Calu3 (cell line): ENCODE measurements around the gene ZNF524. TPM values are rescaled to one million over a fixed set of nuclear protein-coding genes. Genes with fewer than 3 reads are reported as not detected.

ENCODE experiments used
- BruUV-seq: library from RNA; stranded (reverse); fragments of 400-500 nt; replicated peaks from 2 replicates; lab custom pipeline; 2021; lab: Mats Ljungman, UMichigan
- CTCF ChIA-PET: fragments of 300-600 bp; sonication (Branson Sonifier 250); formaldehyde crosslinking; loops from one replicate; lab custom pipeline; 2022; ENCODE audit warnings: antibody characterized with exemption; lab: Charles Lee
- DNase-seq: peaks from one replicate; pipeline ENCODE4 v3.0.0; 2022
- H3K27ac Mint-ChIP-seq: one replicate; pipeline ENCODE4 v1.8.0; 2022; ENCODE audit warnings: mixed read lengths; ENCODE audit not compliant: unreplicated experiment
- H3K27me3 Mint-ChIP-seq: one replicate; pipeline ENCODE4 v1.8.0; 2022; ENCODE audit warnings: mixed read lengths; ENCODE audit not compliant: unreplicated experiment
- H3K36me3 Mint-ChIP-seq: one replicate; pipeline ENCODE4 v1.8.0; 2022; ENCODE audit warnings: mild to moderate bottlenecking, moderate library complexity, mixed read lengths; ENCODE audit not compliant: insufficient read depth, unreplicated experiment
- H3K4me1 Mint-ChIP-seq: one replicate; pipeline ENCODE4 v1.8.0; 2022; ENCODE audit warnings: mild to moderate bottlenecking, low read depth, mixed read lengths; ENCODE audit not compliant: unreplicated experiment
- H3K4me3 Mint-ChIP-seq: one replicate; pipeline ENCODE4 v1.8.0; 2022; ENCODE audit warnings: mild to moderate bottlenecking, low read depth, moderate library complexity, mixed read lengths; ENCODE audit not compliant: unreplicated experiment
- H3K9me3 Mint-ChIP-seq: one replicate; pipeline ENCODE4 v1.8.0; 2022; ENCODE audit warnings: low read depth, mixed read lengths; ENCODE audit not compliant: unreplicated experiment
- intact Hi-C: fragments of 100-400 bp; cut with micrococcal nuclease; formaldehyde crosslinking; loops from one replicate; pipeline ENCODE4 v1.10.0; 2022; ENCODE audit not compliant: unreplicated experiment
- total RNA-seq: library from RNA; stranded (reverse); gene quantifications from 2 replicates; pipeline ENCODE4 v1.2.3, GENCODE V29; 2022
- TF ChIP-seq, protein P1 (sequence below): fragments of 200-600 bp; IDR thresholded peaks from one replicate; pipeline ENCODE4 v1.8.0; 2022; ENCODE audit warnings: antibody characterized with exemption; ENCODE audit not compliant: unreplicated experiment

The ZNF524 gene
- total RNA-seq, 1 experiment from 2014 or later, result 18.5 TPM

DNA sequence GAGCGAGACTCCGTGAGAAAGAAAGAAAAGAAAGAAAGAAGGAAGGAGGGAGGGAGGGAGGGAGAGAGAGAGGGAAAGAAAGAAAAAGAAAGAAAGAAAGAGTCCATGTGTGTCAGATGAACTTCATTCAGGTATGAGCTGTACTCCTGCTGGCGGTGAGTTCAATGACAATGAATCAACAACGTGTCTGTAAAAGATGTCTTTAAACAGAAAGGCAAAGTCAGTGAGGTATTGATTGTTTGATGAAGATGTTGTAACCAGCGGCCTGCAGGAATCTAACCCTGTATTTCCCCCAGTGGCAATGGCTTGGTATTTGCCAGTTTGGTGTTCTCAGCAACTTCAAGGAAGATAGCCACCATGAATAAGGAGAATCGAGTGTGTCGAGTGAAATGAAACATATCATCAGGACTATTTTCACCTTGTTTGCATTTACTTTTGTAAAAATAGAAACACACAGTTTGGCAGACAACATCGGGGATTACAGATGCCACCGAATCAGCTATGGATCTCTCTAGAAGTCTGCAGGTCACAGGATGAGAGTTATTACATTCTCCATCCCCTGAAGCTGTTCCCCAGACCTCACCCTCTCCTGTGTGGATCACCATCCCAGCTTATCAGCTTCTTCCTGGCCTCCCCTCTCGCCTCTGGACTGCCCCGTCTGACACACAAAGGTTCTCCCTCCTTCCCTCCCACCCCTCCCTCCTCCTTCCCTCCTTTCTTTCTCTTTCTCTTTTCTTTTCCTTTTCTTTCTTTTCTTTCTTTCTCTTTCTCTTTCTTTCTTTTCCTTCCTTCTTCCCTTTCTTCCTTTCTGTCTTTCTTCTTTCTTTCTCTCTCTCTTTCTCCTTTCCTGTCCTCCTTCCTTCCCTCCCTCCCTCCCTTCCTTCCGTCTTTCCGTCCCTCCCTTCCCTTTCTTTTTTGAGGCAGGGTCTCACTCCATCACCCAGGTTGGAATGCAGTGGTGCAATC, 46.6 kb upstream of the ZNF524 start:
- Mint-ChIP-seq H3K4me3 (peak overlapping the region; percentile 15), H3K4me1 (peaks cover 37% of the 10 kb centered on the region), H3K9me3 (no peaks in the 10 kb centered on the region), H3K27me3 (no peaks in the 10 kb centered on the region), H3K27ac (no peak overlapping the region), H3K36me3 (peaks cover 11% of the 10 kb centered on the region)
- DNase-seq, result peak; percentile 27
- TF ChIP-seq, protein P1, sequence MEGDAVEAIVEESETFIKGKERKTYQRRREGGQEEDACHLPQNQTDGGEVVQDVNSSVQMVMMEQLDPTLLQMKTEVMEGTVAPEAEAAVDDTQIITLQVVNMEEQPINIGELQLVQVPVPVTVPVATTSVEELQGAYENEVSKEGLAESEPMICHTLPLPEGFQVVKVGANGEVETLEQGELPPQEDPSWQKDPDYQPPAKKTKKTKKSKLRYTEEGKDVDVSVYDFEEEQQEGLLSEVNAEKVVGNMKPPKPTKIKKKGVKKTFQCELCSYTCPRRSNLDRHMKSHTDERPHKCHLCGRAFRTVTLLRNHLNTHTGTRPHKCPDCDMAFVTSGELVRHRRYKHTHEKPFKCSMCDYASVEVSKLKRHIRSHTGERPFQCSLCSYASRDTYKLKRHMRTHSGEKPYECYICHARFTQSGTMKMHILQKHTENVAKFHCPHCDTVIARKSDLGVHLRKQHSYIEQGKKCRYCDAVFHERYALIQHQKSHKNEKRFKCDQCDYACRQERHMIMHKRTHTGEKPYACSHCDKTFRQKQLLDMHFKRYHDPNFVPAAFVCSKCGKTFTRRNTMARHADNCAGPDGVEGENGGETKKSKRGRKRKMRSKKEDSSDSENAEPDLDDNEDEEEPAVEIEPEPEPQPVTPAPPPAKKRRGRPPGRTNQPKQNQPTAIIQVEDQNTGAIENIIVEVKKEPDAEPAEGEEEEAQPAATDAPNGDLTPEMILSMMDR, result no peak
- no TSS peak for BruUV-seq
- intact Hi-C loops, result no loop called here
- CTCF ChIA-PET, result interaction anchor here (0.7 to 1.3 kb wide), 5 partner anchors 12 to 71 kb away, joined by 3 to 4 read pairs (median 3); partner anchors contain the start of genes FIZ1 and ZNF784

DNA sequence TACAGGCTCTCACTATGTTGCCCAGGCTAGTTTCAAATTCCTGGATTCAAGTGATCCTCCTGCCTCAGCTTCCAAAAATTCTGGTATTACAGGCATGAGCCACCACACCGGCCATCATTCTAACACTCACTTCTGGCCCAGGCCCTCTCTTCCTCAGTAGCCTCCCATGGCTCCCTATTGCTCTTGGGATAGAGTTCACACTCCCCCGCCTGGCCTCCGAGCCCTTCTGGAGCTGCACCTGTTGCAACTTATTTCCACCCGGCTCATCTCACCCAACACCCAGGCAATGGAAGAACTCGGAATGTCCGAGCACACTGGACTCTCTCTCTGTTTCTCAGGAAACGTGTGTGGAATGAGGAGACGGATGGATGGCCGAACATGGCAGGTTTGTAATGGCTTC, 45.8 kb upstream of the ZNF524 start:
- TF ChIP-seq, protein P1, result no peak
- DNase-seq, result no peak
- no peaks in the 10 kb centered on the region for H3K27me3 Mint-ChIP-seq
- no peaks in the 10 kb centered on the region for H3K9me3 Mint-ChIP-seq
- no peak overlapping the region for H3K27ac Mint-ChIP-seq
- peaks cover 9% of the 10 kb centered on the region for H3K36me3 Mint-ChIP-seq
- CTCF ChIA-PET, result interaction anchor here (1.0 kb wide), 1 partner anchor 70 kb away, joined by 3 read pairs; the partner anchor contains the start of gene ZNF784
- BruUV-seq, result no TSS peak
- no peak overlapping the region for H3K4me3 Mint-ChIP-seq
- peaks cover 36% of the 10 kb centered on the region for H3K4me1 Mint-ChIP-seq
- intact Hi-C loops, result no loop called here

DNA sequence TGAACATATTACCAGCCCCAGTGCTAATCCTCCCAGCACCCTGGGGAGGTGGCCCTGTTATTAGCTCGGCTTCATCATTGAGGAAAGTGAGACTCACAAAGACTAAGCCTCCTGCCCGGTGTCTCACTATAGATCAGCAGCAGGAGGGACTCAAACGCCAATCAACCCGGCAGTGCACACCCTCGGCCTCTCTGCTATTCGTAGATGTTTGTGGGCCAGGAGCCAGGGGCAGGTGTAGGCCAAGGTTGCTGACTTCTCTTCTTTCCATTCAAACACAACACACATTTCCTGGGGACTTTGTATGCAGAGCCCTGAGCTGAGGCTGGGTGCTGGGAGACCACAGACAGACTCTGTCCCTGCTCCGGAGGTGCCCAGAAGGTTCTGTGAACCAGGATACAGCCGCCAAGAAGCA, 45.3 kb upstream of the ZNF524 start:
- peaks cover 31% of the 10 kb centered on the region for H3K4me1 Mint-ChIP-seq
- TF ChIP-seq, protein P1, result no peak
- CTCF ChIA-PET, result no interaction called here
- no peak for DNase-seq
- H3K9me3 Mint-ChIP-seq, result no peaks in the 10 kb centered on the region
- no TSS peak for BruUV-seq
- no peak overlapping the region for H3K27ac Mint-ChIP-seq
- intact Hi-C loops, result no loop called here
- H3K4me3 Mint-ChIP-seq, result no peak overlapping the region
- H3K27me3 Mint-ChIP-seq, result no peaks in the 10 kb centered on the region
- peaks cover 5% of the 10 kb centered on the region for H3K36me3 Mint-ChIP-seq

DNA sequence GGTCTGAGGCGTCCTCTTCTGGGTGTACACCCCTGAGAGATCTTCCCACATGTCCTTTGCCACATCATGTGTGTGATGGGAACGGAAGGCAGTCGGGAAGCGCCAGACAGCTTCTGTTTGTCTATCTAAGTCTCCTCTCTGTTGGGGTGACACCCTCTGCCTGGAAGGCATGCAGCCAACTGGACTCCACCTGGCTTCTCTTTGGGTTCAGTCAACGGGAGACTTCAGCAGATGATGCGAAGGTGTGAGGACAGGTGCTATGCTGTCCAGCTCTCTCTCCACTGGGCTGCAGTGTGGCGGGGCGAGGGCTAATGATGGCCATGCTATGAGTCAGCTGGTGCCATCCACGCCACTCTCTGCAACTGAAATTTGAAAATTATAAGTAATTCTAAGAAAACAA, 40.4 kb upstream of the ZNF524 start:
- no peak for DNase-seq
- no TSS peak for BruUV-seq
- no peaks in the 10 kb centered on the region for H3K9me3 Mint-ChIP-seq
- H3K27ac Mint-ChIP-seq, result no peak overlapping the region
- H3K4me1 Mint-ChIP-seq, result no peaks in the 10 kb centered on the region
- H3K4me3 Mint-ChIP-seq, result no peak overlapping the region
- TF ChIP-seq, protein P1, result no peak
- peaks cover 26% of the 10 kb centered on the region for H3K27me3 Mint-ChIP-seq
- intact Hi-C loops, result no loop called here
- H3K36me3 Mint-ChIP-seq, result no peaks in the 10 kb centered on the region
- CTCF ChIA-PET, result interaction anchor here (0.6 kb wide), 1 partner anchor 21 kb away, joined by 3 read pairs; no protein-coding TSS in a partner anchor
